Keratinocyte (primary cell): Measurements from ENCODE around the gene ANKS1B. TPM values are rescaled to one million over a fixed set of nuclear protein-coding genes. Genes with fewer than 3 reads are reported as not detected.

Source experiments
- DNase-seq: peaks from one replicate; pipeline ENCODE4 v3.0.0-alpha.2; 2011; ENCODE audit warnings: low read depth, missing footprints, low spot score
- FAIRE-seq: peaks from 2 replicates; lab custom pipeline; 2011; peaks lifted over from hg19 to GRCh38; lab: Jason Lieb, UNC
- H2AFZ ChIP-seq: 2 replicates; pipeline ENCODE4 v1.6.0; 2012; ENCODE audit warnings: low read length, control low read depth, inconsistent platforms; ENCODE audit not compliant: control insufficient read depth
- H3K27ac ChIP-seq: 2 replicates; pipeline ENCODE4 v1.5.1; 2011; ENCODE audit warnings: low read length; ENCODE audit not compliant: control insufficient read depth, insufficient read depth
- H3K27me3 ChIP-seq: 3 replicates; pipeline ENCODE4 v1.6.0; 2011; ENCODE audit warnings: low read length; ENCODE audit not compliant: control insufficient read depth, insufficient read depth; ENCODE audit errors: extremely low read depth
- H3K36me3 ChIP-seq, 2 experiments: 2 replicates in 1 of 2; 3 replicates in 1 of 2; pipeline ENCODE4 v1.5.1; 2011; ENCODE audit warnings: low read length in 2 of 2, mild to moderate bottlenecking in 1 of 2; ENCODE audit not compliant: control insufficient read depth in 2 of 2, insufficient read depth in 2 of 2; ENCODE audit errors: extremely low read depth in 1 of 2
- H3K4me1 ChIP-seq: 3 replicates; pipeline ENCODE4 v1.5.1; 2011; ENCODE audit warnings: low read length; ENCODE audit not compliant: control insufficient read depth, insufficient read depth; ENCODE audit errors: extremely low read depth
- H3K4me2 ChIP-seq: 3 replicates; pipeline ENCODE4 v1.6.0; 2011; ENCODE audit warnings: low read depth, low read length; ENCODE audit not compliant: control insufficient read depth, insufficient read depth; ENCODE audit errors: extremely low read depth
- H3K4me3 ChIP-seq, 3 experiments: fragments of 200-600 bp in 1 of 3; sonication (generic) in 1 of 3; 2 replicates in 2 of 3; 3 replicates in 1 of 3; pipeline ENCODE4 v1.5.1; 2011 to 2016; ENCODE audit warnings: low read length in 3 of 3, mild to moderate bottlenecking in 3 of 3, control low read depth in 2 of 3, inconsistent platforms in 1 of 3, low read depth in 1 of 3, mixed read lengths in 1 of 3, mixed run types in 1 of 3, moderate library complexity in 1 of 3; ENCODE audit not compliant: control insufficient read depth in 2 of 3, insufficient read depth in 2 of 3; ENCODE audit errors: extremely low read depth in 1 of 3
- H3K79me2 ChIP-seq: 2 replicates; pipeline ENCODE4 v1.6.0; 2012; ENCODE audit warnings: low read length; ENCODE audit not compliant: control insufficient read depth, insufficient read depth
- H3K9ac ChIP-seq: 3 replicates; pipeline ENCODE4 v1.6.0; 2011; ENCODE audit warnings: low read length; ENCODE audit not compliant: control insufficient read depth, insufficient read depth; ENCODE audit errors: extremely low read depth
- H3K9me1 ChIP-seq: 3 replicates; pipeline ENCODE4 v1.6.0; 2011; ENCODE audit warnings: low read length; ENCODE audit not compliant: control insufficient read depth, insufficient read depth; ENCODE audit errors: extremely low read depth
- H3K9me3 ChIP-seq: 2 replicates; pipeline ENCODE4 v1.5.1; 2012; ENCODE audit warnings: low read depth, low read length; ENCODE audit not compliant: control insufficient read depth
- H4K20me1 ChIP-seq: 3 replicates; pipeline ENCODE4 v1.6.0; 2011; ENCODE audit warnings: low read length; ENCODE audit not compliant: control insufficient read depth, insufficient read depth; ENCODE audit errors: extremely low read depth
- CTCF ChIP-seq, 3 experiments: IDR thresholded peaks in 1 of 3; conservative IDR thresholded peaks in 1 of 3; optimal IDR thresholded peaks in 1 of 3; 2 replicates in 2 of 3; 3 replicates in 1 of 3; pipeline versions ENCODE3 to v1.5.1; 2011; ENCODE audit warnings: low read length in 3 of 3, mild to moderate bottlenecking in 3 of 3, moderate library complexity in 2 of 3, control low read depth in 1 of 3, inconsistent platforms in 1 of 3; ENCODE audit not compliant: insufficient read depth in 2 of 3; ENCODE audit errors: extremely low read depth in 1 of 3
- EZH2 ChIP-seq: IDR thresholded peaks from one replicate; pipeline ENCODE4 v1.6.1; 2012; ENCODE audit warnings: inconsistent platforms, mild to moderate bottlenecking, low read length, moderate library complexity
- dilution Hi-C: fragments of 300-500 bp; cut with MboI; formaldehyde crosslinking; loops from one replicate; pipeline ENCODE4 v1.7.0; 2020; ENCODE audit warnings: low sequenced_read_pairs; ENCODE audit not compliant: extremely low pct_ligation_motif_present
- polyA plus RNA-seq, 5 experiments: library from polyadenylated mRNA; depleted of rRNA in 3 of 5; stranded (reverse) in 3 of 5; stranded (forward) in 1 of 5; unstranded in 1 of 5; fragments of >200 nt; gene quantifications; 1 replicate in 1 of 5; 2 replicates in 3 of 5; 3 replicates in 1 of 5; pipeline versions ENCODE4 v1.2.1 to v1.2.3, GENCODE V29; 2011 to 2012; ENCODE audit warnings: missing spikeins in 2 of 5, low read depth in 1 of 5, low replicate concordance in 1 of 5

ANKS1B gene
- polyA plus RNA-seq, 1 donor (not counting 4 experiments of a cell fraction or from before 2014, with no cell fraction given): not detected

- H3K27ac ChIP-seq: no peak overlapping the region
- DNase-seq: no peak
- H3K9me1 ChIP-seq: no peaks in the 10 kb centered on the region
- H2AFZ ChIP-seq: no peak overlapping the region
- no peaks in the 10 kb centered on the region for H3K27me3 ChIP-seq
- H3K4me3 ChIP-seq: no peak overlapping the region
- H3K4me1 ChIP-seq: no peaks in the 10 kb centered on the region
- FAIRE-seq: no peak
- H3K9ac ChIP-seq: no peak overlapping the region
- H3K4me2 ChIP-seq: no peak overlapping the region
- TF ChIP-seq CTCF (optimal IDR thresholded peaks at IDR 0.05 in 1 of 3, IDR thresholded peaks at IDR 0.05 in 1 of 3, conservative IDR thresholded peaks at IDR 0.05 in 1 of 3; ENCODE audit: extremely low read depth in 1 of 3, insufficient read depth in 2 of 3, low read length in 3 of 3): no peak
- no peak for TF ChIP-seq EZH2
- no peaks in the 10 kb centered on the region for H3K79me2 ChIP-seq
- dilution Hi-C loops: no loop called here
- H3K9me3 ChIP-seq: no peaks in the 10 kb centered on the region
- no peaks in the 10 kb centered on the region for H3K36me3 ChIP-seq
- no peaks in the 10 kb centered on the region for H4K20me1 ChIP-seq
These were observed 982.6 kb downstream of the ANKS1B start for GRCh38 chr12:99002156-99002555.

- no peaks in the 10 kb centered on the region for H3K9me1 ChIP-seq
- H3K36me3 ChIP-seq: no peaks in the 10 kb centered on the region
- FAIRE-seq (no peak), DNase-seq (no peak)
- H3K27me3 ChIP-seq: no peaks in the 10 kb centered on the region
- no peaks in the 10 kb centered on the region for H4K20me1 ChIP-seq
- no peaks in the 10 kb centered on the region for H3K4me1 ChIP-seq
- no peak overlapping the region for H3K4me3 ChIP-seq
- no peak overlapping the region for H3K9ac ChIP-seq
- TF ChIP-seq EZH2 (no peak), CTCF (optimal IDR thresholded peaks at IDR 0.05 in 1 of 3, IDR thresholded peaks at IDR 0.05 in 1 of 3, conservative IDR thresholded peaks at IDR 0.05 in 1 of 3; ENCODE audit: extremely low read depth in 1 of 3, insufficient read depth in 2 of 3, low read length in 3 of 3) (no peak)
- H3K27ac ChIP-seq: no peak overlapping the region
- no peak overlapping the region for H3K4me2 ChIP-seq
- H3K9me3 ChIP-seq: no peaks in the 10 kb centered on the region
- dilution Hi-C loops: no loop called here
- H3K79me2 ChIP-seq: no peaks in the 10 kb centered on the region
- H2AFZ ChIP-seq: no peak overlapping the region
These were observed 985.2 kb downstream of the ANKS1B start for GRCh38 chr12:98999559-98999958.
